Measurements from ENCODE around the gene ARID5B.
A peak's percentile ranks its signal among the peaks of the same experiment; 100 is the strongest.

The ARID5B gene

GRCh38 chr10:62081341-62082270 lies 180.1 kb downstream of the ARID5B start:
- no peak for DNase-seq

- DNase-seq: no peak
Observed at GRCh38 chr10:62082271-62082656, 180.8 kb downstream of the ARID5B start.

- no peak for DNase-seq
Observed at GRCh38 chr10:62082729-62083411, 181.4 kb downstream of the ARID5B start.

GRCh38 chr10:62083412-62084267 lies 182.1 kb downstream of the ARID5B start:
- DNase-seq: no peak

- no peak for DNase-seq
Observed at GRCh38 chr10:62084451-62084850, 183.0 kb downstream of the ARID5B start.

- DNase-seq: no peak
Observed at GRCh38 chr10:62085404-62085803, 183.9 kb downstream of the ARID5B start.

GRCh38 chr10:62085821-62086220 lies 184.3 kb downstream of the ARID5B start:
- DNase-seq: no peak

GRCh38 chr10:62087329-62087728 lies 185.8 kb downstream of the ARID5B start:
- DNase-seq: no peak

GRCh38 chr10:62088786-62089185 lies 187.3 kb downstream of the ARID5B start:
- no peak for DNase-seq

- DNase-seq: no peak
Observed at GRCh38 chr10:62092301-62093030, 191.0 kb downstream of the ARID5B start.

GRCh38 chr10:62093863-62094291 lies 192.4 kb downstream of the ARID5B start:
- DNase-seq: no peak

- peak in 1 of 2 donors; percentile 81 for DNase-seq
Observed at GRCh38 chr10:62095181-62096122, 194.0 kb downstream of the ARID5B start.

GRCh38 chr10:62096256-62096933 lies 194.9 kb downstream of the ARID5B start:
- no peak for DNase-seq

- no peak for DNase-seq
Observed at GRCh38 chr10:62098278-62099121, 197.0 kb downstream of the ARID5B start.

- no peak for DNase-seq
Observed at GRCh38 chr10:62099299-62099698, 197.8 kb downstream of the ARID5B start.

- DNase-seq: no peak
Observed at GRCh38 chr10:62103857-62104256, 202.4 kb downstream of the ARID5B start.

GRCh38 chr10:62106929-62107519 lies 205.5 kb downstream of the ARID5B start:
- DNase-seq: no peak

GRCh38 chr10:62108759-62109586 lies 207.5 kb downstream of the ARID5B start:
- DNase-seq: no peak

All from hippocampal formation (tissue), 2 donors.